GM12878 (cell line): ENCODE data around the gene CANX.
"Not testable (repeated sequence)": the region's sequence is repeated elsewhere in the genome, so short reads cannot be mapped to it uniquely, and the experiment has no call there.

Source experiments
- CEBPB ChIP-seq, 2 experiments: fragments of 150-350 bp in 1 of 2; IDR thresholded peaks; 2 replicates each; pipeline ENCODE4 v1.6.1; 2012 to 2014; ENCODE audit warnings: low read depth in 2 of 2, low read length in 2 of 2, borderline replicate concordance in 1 of 2, inconsistent platforms in 1 of 2
- TCF12 ChIP-seq: IDR thresholded peaks from 2 replicates; pipeline ENCODE4 v1.6.1; 2011; ENCODE audit warnings: low read depth, mild to moderate bottlenecking, low read length
- TCF7 ChIP-seq: IDR thresholded peaks from 2 replicates; pipeline ENCODE4 v1.6.1; 2014; ENCODE audit warnings: antibody characterized with exemption, borderline replicate concordance
- ZBED1 ChIP-seq: IDR thresholded peaks from 2 replicates; pipeline ENCODE4 v1.6.1; 2016; ENCODE audit warnings: borderline replicate concordance
- TF ChIP-seq, protein P1 (sequence below), 3 experiments: IDR thresholded peaks in 2 of 3; conservative IDR thresholded peaks in 1 of 3; 2 replicates each; pipeline ENCODE4 v1.5.1; 2011; ENCODE audit warnings: low read depth in 3 of 3, low read length in 3 of 3, mild to moderate bottlenecking in 3 of 3, control low read depth in 2 of 3, moderate library complexity in 2 of 3, inconsistent platforms in 1 of 3, mixed read lengths in 1 of 3; ENCODE audit not compliant: control insufficient read depth in 2 of 3, insufficient read depth in 1 of 3; ENCODE audit errors: extremely low read depth in 1 of 3

DNA sequence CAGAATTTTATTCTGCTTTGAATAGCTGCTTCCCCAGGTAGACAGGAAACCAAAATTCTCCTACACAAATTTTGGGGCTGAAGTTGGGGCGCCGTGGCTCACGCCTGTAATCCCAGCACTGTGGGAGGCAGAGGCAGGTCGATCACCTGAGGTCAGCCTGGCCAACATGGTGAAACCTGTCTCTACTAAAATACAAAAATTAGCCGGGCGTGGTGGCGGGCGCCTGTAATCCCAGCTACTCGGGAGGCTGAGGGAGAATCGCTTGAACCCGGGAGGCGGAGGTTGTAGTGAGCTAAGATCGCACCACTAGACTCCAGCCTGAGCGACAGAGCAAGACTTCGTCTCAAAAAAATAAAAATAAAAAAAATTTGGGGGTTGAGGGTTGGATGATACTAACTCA lies 1.2 kb upstream of the CANX start:
- TF ChIP-seq, protein P1, sequence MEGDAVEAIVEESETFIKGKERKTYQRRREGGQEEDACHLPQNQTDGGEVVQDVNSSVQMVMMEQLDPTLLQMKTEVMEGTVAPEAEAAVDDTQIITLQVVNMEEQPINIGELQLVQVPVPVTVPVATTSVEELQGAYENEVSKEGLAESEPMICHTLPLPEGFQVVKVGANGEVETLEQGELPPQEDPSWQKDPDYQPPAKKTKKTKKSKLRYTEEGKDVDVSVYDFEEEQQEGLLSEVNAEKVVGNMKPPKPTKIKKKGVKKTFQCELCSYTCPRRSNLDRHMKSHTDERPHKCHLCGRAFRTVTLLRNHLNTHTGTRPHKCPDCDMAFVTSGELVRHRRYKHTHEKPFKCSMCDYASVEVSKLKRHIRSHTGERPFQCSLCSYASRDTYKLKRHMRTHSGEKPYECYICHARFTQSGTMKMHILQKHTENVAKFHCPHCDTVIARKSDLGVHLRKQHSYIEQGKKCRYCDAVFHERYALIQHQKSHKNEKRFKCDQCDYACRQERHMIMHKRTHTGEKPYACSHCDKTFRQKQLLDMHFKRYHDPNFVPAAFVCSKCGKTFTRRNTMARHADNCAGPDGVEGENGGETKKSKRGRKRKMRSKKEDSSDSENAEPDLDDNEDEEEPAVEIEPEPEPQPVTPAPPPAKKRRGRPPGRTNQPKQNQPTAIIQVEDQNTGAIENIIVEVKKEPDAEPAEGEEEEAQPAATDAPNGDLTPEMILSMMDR (IDR thresholded peaks at IDR 0.05 in 2 of 3, conservative IDR thresholded peaks at IDR 0.05 in 1 of 3; ENCODE audit: control insufficient read depth in 2 of 3, extremely low read depth in 1 of 3, insufficient read depth in 1 of 3, low read depth in 3 of 3, low read length in 3 of 3): not testable (repeated sequence)
- TF ChIP-seq TCF12; CEBPB (IDR thresholded peaks at IDR 0.05; ENCODE audit: borderline replicate concordance in 1 of 2, low read depth in 2 of 2, low read length in 2 of 2); TCF7; ZBED1: not testable (repeated sequence)
